HEK293 (cell line): ENCODE measurements around the gene UBALD1.

ENCODE experiments used
- CTCF ChIA-PET: fragments of 350-600 bp; formaldehyde crosslinking; extraction: SDS; loops from one replicate; lab custom pipeline; 2021; ENCODE audit warnings: antibody characterized with exemption; lab: Yijun Ruan, JAX
- POLR2A ChIA-PET: fragments of 300-600 bp; formaldehyde crosslinking; extraction: SDS; loops from one replicate; lab custom pipeline; 2020; ENCODE audit warnings: antibody characterized with exemption, inconsistent platforms; lab: Yijun Ruan, JAX
- H3K27ac ChIP-seq: fragments of 200-500 bp; sonication (Bioruptor generic); 2 replicates; pipeline ENCODE4 v1.5.1; 2014; ENCODE audit warnings: low read depth, low read length, control low read depth, inconsistent platforms; ENCODE audit errors: extremely low read depth
- H3K36me3 ChIP-seq, 2 experiments: fragments of 200-500 bp in 1 of 2; sonication (Bioruptor generic) in 1 of 2; 1 replicate in 1 of 2; 2 replicates in 1 of 2; pipeline ENCODE4 v1.5.1; 2014 to 2017; ENCODE audit warnings: inconsistent platforms in 2 of 2, low read length in 2 of 2; ENCODE audit not compliant: control insufficient read depth in 2 of 2, insufficient read depth in 1 of 2
- H3K4me1 ChIP-seq: fragments of 200-500 bp; sonication (Bioruptor generic); 2 replicates; pipeline ENCODE4 v1.5.1; 2014; ENCODE audit warnings: mild to moderate bottlenecking, low read length, inconsistent platforms; ENCODE audit not compliant: control insufficient read depth, insufficient read depth
- H3K4me3 ChIP-seq: 2 replicates; pipeline ENCODE4 v1.5.1; 2011; ENCODE audit warnings: low read depth, mild to moderate bottlenecking, control low read depth, low read length, moderate library complexity
- H3K9me3 ChIP-seq: fragments of 200-500 bp; sonication (Bioruptor generic); 2 replicates; pipeline ENCODE4 v1.5.1; 2014; ENCODE audit warnings: low read depth, low read length, inconsistent platforms; ENCODE audit not compliant: control insufficient read depth, insufficient read depth
- AEBP2 ChIP-seq: fragments of 450-650 bp; formaldehyde crosslinking; IDR thresholded peaks from 2 replicates; pipeline ENCODE4 v1.5.1; 2016; ENCODE audit warnings: missing biosample characterization, missing genetic modification characterization, borderline replicate concordance
- GFI1B ChIP-seq: fragments of 450-650 bp; formaldehyde crosslinking; IDR thresholded peaks from 2 replicates; pipeline ENCODE4 v1.5.1; 2016; ENCODE audit warnings: missing biosample characterization, missing genetic modification characterization
- HOXD13 ChIP-seq: sonication (generic); formaldehyde crosslinking; IDR thresholded peaks from 2 replicates; pipeline ENCODE4 v1.8.0; 2022; ENCODE audit warnings: missing genetic modification reagents, borderline replicate concordance
- INSM2 ChIP-seq: fragments of 450-650 bp; formaldehyde crosslinking; IDR thresholded peaks from 2 replicates; pipeline ENCODE4 v1.5.1; 2016; ENCODE audit warnings: missing biosample characterization, missing genetic modification characterization
- PATZ1 ChIP-seq: fragments of 450-650 bp; formaldehyde crosslinking; IDR thresholded peaks from 2 replicates; pipeline ENCODE4 v1.5.1; 2016; ENCODE audit warnings: missing biosample characterization, missing genetic modification characterization
- PRDM2 ChIP-seq: fragments of 450-650 bp; formaldehyde crosslinking; IDR thresholded peaks from 2 replicates; pipeline ENCODE4 v1.5.1; 2016; ENCODE audit warnings: missing biosample characterization, missing genetic modification characterization, borderline replicate concordance
- SETDB1 ChIP-seq: IDR thresholded peaks from one replicate; pipeline ENCODE4 v1.6.1; 2017; ENCODE audit warnings: mild to moderate bottlenecking, low read length, moderate library complexity, mixed read lengths; ENCODE audit not compliant: insufficient read length
- WT1 ChIP-seq: fragments of 450-650 bp; formaldehyde crosslinking; IDR thresholded peaks from 2 replicates; pipeline ENCODE4 v1.5.1; 2016; ENCODE audit warnings: missing biosample characterization, missing genetic modification characterization
- ZBTB11 ChIP-seq: fragments of 450-650 bp; formaldehyde crosslinking; conservative IDR thresholded peaks from 2 replicates; pipeline ENCODE4 v1.5.1; 2016; ENCODE audit warnings: low read depth, missing biosample characterization, missing genetic modification characterization
- ZNF121 ChIP-seq: fragments of 450-650 bp; formaldehyde crosslinking; IDR thresholded peaks from 2 replicates; pipeline ENCODE4 v1.5.1; 2016; ENCODE audit warnings: missing biosample characterization, missing genetic modification characterization
- ZNF132 ChIP-seq: fragments of 450-650 bp; formaldehyde crosslinking; IDR thresholded peaks from 2 replicates; pipeline ENCODE4 v1.5.1; 2017; ENCODE audit warnings: missing biosample characterization, missing genetic modification characterization, borderline replicate concordance
- ZNF174 ChIP-seq: fragments of 450-650 bp; formaldehyde crosslinking; IDR thresholded peaks from 2 replicates; pipeline ENCODE4 v1.5.0; 2017; ENCODE audit warnings: missing biosample characterization, mild to moderate bottlenecking, missing genetic modification characterization
- ZNF394 ChIP-seq: fragments of 450-650 bp; formaldehyde crosslinking; IDR thresholded peaks from 2 replicates; pipeline ENCODE4 v1.5.1; 2016; ENCODE audit warnings: missing biosample characterization, missing genetic modification characterization, mild to moderate bottlenecking, moderate library complexity, borderline replicate concordance
- ZNF433 ChIP-seq: fragments of 450-650 bp; formaldehyde crosslinking; IDR thresholded peaks from 2 replicates; pipeline ENCODE4 v1.5.1; 2016; ENCODE audit warnings: missing biosample characterization, missing genetic modification characterization, low read depth
- ZNF501 ChIP-seq: fragments of 450-650 bp; formaldehyde crosslinking; IDR thresholded peaks from 2 replicates; pipeline ENCODE4 v1.5.1; 2016; ENCODE audit warnings: missing biosample characterization, missing genetic modification characterization
- ZNF555 ChIP-seq: fragments of 450-650 bp; formaldehyde crosslinking; conservative IDR thresholded peaks from 2 replicates; pipeline ENCODE4 v1.5.1; 2017; ENCODE audit warnings: missing biosample characterization, mild to moderate bottlenecking, missing genetic modification characterization, inconsistent platforms
- ZNF664 ChIP-seq: fragments of 450-650 bp; formaldehyde crosslinking; IDR thresholded peaks from 2 replicates; pipeline ENCODE4 v1.5.1; 2016; ENCODE audit warnings: missing biosample characterization, missing genetic modification characterization

The UBALD1 gene

GRCh38 chr16:4659363-4660353 is 45.0 kb upstream of the UBALD1 start (continued):
- TF ChIP-seq ZNF433 (tag by site-specific recombination) (no peak), AEBP2 (tag by site-specific recombination) (no peak), PATZ1 (no peak)

GRCh38 chr16:4656695-4657686 is 42.3 kb upstream of the UBALD1 start:
- Histone ChIP-seq H3K27ac (no peak overlapping the region), H3K4me1 (no peaks in the 10 kb centered on the region), H3K36me3 (peaks cover 4 to 82% of the 10 kb centered on the region in 2 experiments; a peak in 2 of 3 replicates), H3K9me3 (no peaks in the 10 kb centered on the region), H3K4me3 (no peak overlapping the region)
- POLR2A ChIA-PET: no interaction called here
- CTCF ChIA-PET: no interaction called here
- TF ChIP-seq ZNF394 (tag by site-specific recombination) (peak; percentile 72; the same call in 1 of the 2 replicates), ZNF555 (tag by site-specific recombination) (peak; percentile 28), GFI1B (tag by site-specific recombination) (no peak), ZNF664 (0 out of 2 replicates have a peak, but pooled peaks have one; percentile 13), ZNF121 (tag by site-specific recombination) (no peak), INSM2 (no peak), ZNF132 (tag by site-specific recombination) (no peak), WT1 (no peak), ZNF174 (tag by site-specific recombination) (no peak), ZNF501 (tag by site-specific recombination) (no peak), SETDB1 (no peak), HOXD13 (no peak), PRDM2 (tag by site-specific recombination) (no peak), ZBTB11 (tag by site-specific recombination) (peak; percentile 52; the same call in 1 of the 2 replicates)
